Spinal cord (tissue), 10 donors: ENCODE results near the gene RGPD3. TPM values are rescaled to one million over a fixed set of nuclear protein-coding genes. Genes with fewer than 3 reads are reported as not detected.
"Not testable (repeated sequence)": the region's sequence is repeated elsewhere in the genome, so short reads cannot be mapped to it uniquely, and the experiment has no call there.

Source experiments
- DNase-seq, 6 donors: peaks; one replicate each; pipeline versions ENCODE4 v3.0.0 to v3.0.0-alpha.2; 2013 to 2015; ENCODE audit warnings: low spot score in 6 of 6, low read depth in 4 of 6
- H3K27ac ChIP-seq: one replicate; pipeline ENCODE4 v1.5.1; 2013; ENCODE audit warnings: low read depth, low read length, control low read depth
- H3K27me3 ChIP-seq: one replicate; pipeline ENCODE4 v1.6.1; 2013; ENCODE audit warnings: low read length; ENCODE audit not compliant: control insufficient read depth, insufficient read depth
- H3K36me3 ChIP-seq: one replicate; pipeline ENCODE4 v1.6.1; 2013; ENCODE audit warnings: low read length; ENCODE audit not compliant: control insufficient read depth, insufficient read depth
- H3K4me1 ChIP-seq: one replicate; pipeline ENCODE4 v1.6.1; 2013; ENCODE audit warnings: low read length; ENCODE audit not compliant: control insufficient read depth, insufficient read depth
- H3K4me3 ChIP-seq: one replicate; pipeline ENCODE4 v1.5.1; 2013; ENCODE audit warnings: low read depth, low read length, control low read depth
- H3K9me3 ChIP-seq: one replicate; pipeline ENCODE4 v1.6.1; 2013; ENCODE audit warnings: low read length; ENCODE audit not compliant: control insufficient read depth, insufficient read depth
- whole genome bisulfite sequencing: methylation state at CpG from one replicate; pipeline ENCODE4 v1.1.5; 2013; ENCODE audit warnings: missing lambda C conversion rate; ENCODE audit not compliant: insufficient coverage; 5-methylcytosine and 5-hydroxymethylcytosine counted together
- polyA plus RNA-seq, 2 donors: library from polyadenylated mRNA; unstranded; fragments of 120-200 nt; gene quantifications; one replicate each; pipeline ENCODE4 v1.2.1, GENCODE V29; 2013; ENCODE audit not compliant: insufficient read length in 2 of 2
- total RNA-seq, 2 donors: library from RNA; depleted of rRNA in 1 of 2; stranded (reverse); fragments of 120-200 nt in 1 of 2; fragments of >200 nt in 1 of 2; gene quantifications; one replicate each; pipeline versions ENCODE4 v1.2.3 to v1.2.4, GENCODE V29; 2013 to 2014
- donor health status: healthy.

Gene RGPD3
- total and polyA plus RNA-seq, 4 donors = 0.20 to 0.88 (median 0.42) TPM

DNA sequence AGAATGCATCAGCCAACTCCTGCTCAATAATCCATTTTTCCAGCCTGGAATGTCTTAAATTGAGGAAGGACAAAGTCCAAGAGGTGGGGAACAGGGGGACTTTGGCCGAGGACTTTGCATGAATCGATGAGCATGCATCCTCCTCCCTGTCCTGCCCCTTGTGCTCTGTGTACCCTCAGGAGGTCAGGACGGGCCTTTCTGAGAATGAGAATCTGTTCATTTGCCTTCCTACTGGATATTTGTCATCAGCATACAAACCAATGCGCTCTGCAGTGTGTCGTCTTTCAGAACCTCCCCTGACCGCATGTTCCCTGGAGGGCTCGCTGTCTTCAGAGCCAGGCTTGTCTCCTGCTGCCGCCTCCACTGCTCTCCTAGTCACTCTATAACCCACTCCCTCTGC lies 83.7 kb downstream of the RGPD3 start:
- 77% methylated on average over 4 of the region's 8 CpGs for WGBS
- not testable (repeated sequence) for H3K27ac ChIP-seq, H3K4me3 ChIP-seq, H3K36me3 ChIP-seq, H3K9me3 ChIP-seq, H3K27me3 ChIP-seq, H3K4me1 ChIP-seq, DNase-seq

DNA sequence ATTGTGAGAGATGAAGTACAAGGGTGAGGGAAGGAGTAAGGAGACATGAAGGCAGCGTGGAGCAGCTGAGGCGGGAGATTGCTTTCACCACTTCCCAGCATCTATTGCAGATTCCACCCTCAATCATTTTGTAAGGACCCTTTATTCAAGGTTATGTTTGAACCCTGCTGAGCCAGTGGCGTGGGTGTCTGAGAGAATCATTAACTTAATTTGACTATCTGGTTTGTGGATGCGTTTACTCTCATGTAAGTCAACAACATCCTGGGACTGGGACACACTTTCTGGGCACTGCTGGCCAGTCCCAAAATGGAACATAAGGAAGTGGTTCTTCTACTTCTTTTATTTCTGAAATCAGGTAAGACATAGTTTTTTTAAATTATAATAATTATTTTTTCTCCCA lies 86.3 kb downstream of the RGPD3 start:
- not testable (repeated sequence) for H3K36me3 ChIP-seq, H3K4me3 ChIP-seq, H3K27ac ChIP-seq, H3K9me3 ChIP-seq, H3K27me3 ChIP-seq, H3K4me1 ChIP-seq, DNase-seq
- no CpG with 5 or more reads among the region's 4 CpGs for WGBS

DNA sequence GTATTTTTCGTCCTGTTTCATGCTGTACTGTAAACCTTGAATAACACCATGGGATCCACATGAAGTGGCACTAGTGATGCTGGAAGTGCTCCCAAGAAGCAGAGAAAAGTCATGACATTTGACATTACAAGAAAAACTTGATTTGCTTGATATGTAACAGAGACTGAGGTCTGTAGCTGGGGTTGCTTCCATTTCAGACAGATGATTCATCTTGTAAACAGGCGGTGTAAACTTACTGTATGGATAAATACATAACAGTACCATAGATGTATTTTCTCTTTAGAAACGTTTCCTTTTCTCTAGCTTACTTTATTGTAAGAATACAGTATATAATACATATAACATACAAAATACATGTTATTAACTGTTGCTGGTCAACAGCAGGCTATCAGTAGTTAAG lies 88.6 kb downstream of the RGPD3 start:
- not testable (repeated sequence) for H3K36me3 ChIP-seq, H3K27me3 ChIP-seq, H3K4me3 ChIP-seq, H3K27ac ChIP-seq, DNase-seq, H3K4me1 ChIP-seq, H3K9me3 ChIP-seq
- WGBS = no CpG with 5 or more reads among the region's 3 CpGs

DNA sequence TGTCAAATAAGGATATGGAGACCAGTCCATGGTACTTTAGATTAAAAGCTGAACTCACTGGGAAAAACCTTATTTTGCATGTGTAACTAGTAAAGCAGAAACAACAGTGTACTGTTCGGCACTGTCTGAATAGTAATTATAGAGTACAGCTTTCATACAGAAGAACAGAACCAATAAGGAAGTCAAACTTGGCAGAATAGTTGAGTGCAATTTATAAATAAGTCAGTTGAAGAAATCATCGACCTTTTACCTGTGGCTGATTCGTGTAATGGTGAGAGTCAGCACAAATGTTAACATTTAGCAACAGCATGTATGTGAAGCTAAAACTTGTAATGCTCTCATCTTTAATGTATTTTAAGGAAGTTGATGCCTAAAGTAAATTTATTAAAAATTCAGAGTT lies 99.0 kb downstream of the RGPD3 start:
- not testable (repeated sequence) for H3K4me1 ChIP-seq, H3K27me3 ChIP-seq, H3K4me3 ChIP-seq, H3K9me3 ChIP-seq, H3K27ac ChIP-seq, DNase-seq, H3K36me3 ChIP-seq
- WGBS = no CpG with 5 or more reads among the region's 3 CpGs

DNA sequence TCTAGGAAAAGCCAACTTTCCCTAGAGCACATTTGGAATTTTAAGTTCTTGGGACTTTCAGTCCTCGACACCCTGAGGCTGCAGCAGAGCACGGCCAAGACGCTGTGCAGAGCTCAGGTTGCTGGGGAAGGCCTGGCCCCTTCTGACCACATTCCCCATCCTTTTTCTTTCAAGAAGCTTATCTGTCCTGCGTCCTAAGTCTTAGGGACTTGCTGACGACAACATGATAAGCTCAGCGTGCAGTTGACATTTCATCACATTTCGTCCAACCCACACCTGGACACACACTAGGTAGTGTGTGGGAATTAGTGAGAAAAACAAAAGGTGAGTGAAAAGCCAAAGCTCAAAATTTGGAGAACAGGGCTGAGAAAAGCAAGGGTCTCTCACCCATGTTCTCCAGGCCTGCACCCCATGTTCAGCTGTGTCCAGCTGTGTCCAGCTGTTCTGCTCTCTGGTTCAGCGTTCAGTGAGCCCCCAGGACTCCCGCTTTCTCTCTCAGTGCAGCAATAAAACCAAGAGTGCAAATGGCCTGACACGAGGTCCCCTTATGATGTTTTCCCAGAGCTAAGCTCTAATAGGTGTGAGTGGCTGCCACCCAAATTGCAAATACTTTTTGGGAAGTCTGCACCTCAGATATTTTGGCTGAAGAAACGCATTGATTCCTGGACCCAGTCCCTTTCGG lies 101.9 kb downstream of the RGPD3 start:
- Histone ChIP-seq H3K27ac (no peak overlapping the region), H3K36me3 (no peaks in the 10 kb centered on the region), H3K27me3 (no peaks in the 10 kb centered on the region), H3K9me3 (no peaks in the 10 kb centered on the region), H3K4me3 (no peak overlapping the region), H3K4me1 (no peaks in the 10 kb centered on the region)
- DNase-seq = no peak
- 82% methylated on average over 8 of the region's 12 CpGs for WGBS

DNA sequence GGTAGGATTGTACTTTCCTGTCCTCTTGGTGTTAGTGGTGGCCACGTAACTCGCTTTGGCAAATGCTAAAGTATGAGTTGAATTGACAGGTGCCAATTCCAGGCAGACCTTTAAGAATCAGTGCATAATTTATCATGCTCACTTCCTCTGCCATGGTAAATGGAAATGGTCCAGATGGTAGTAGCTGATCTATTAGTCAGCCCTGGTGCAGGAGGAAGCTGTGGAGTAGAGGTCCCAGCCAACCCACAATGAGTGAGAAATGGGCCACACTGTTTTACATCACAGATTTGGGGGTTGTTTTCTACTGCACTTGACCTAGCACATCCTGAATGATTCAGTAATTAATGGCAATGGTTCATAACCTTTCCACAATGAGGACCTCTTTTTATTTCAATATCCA lies 104.4 kb downstream of the RGPD3 start:
- Histone ChIP-seq H3K36me3 (no peaks in the 10 kb centered on the region), H3K27me3 (no peaks in the 10 kb centered on the region), H3K4me1 (no peaks in the 10 kb centered on the region), H3K9me3 (no peaks in the 10 kb centered on the region), H3K27ac (no peak overlapping the region), H3K4me3 (no peak overlapping the region)
- 80% methylated on average over 2 of the region's 2 CpGs for WGBS
- no peak for DNase-seq

DNA sequence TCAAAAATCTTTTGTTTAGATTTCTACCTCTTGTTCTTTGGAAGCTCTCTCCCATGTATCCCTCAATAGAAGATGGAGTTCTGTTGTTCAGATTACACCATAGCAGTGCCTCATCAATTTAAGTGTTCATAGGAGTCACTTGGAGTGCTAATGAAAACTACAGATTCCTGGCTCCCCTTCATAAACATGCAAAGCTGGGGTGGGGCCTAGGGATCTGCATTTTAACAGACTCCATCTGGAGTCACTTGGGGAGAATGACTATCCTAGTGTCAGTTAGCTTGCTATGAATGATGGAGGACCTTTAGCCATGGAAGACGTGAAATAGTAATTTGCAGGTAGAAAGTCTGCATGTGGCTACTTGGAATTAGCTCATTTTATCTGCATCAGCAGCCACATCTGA lies 105.4 kb downstream of the RGPD3 start:
- no CpG with 5 or more reads among the region's 1 CpG for WGBS
- no peaks in the 10 kb centered on the region for H3K27me3 ChIP-seq
- H3K9me3 ChIP-seq = no peaks in the 10 kb centered on the region
- H3K36me3 ChIP-seq = no peaks in the 10 kb centered on the region
- no peak for DNase-seq
- no peak overlapping the region for H3K4me3 ChIP-seq
- H3K27ac ChIP-seq = no peak overlapping the region
- H3K4me1 ChIP-seq = no peaks in the 10 kb centered on the region

DNA sequence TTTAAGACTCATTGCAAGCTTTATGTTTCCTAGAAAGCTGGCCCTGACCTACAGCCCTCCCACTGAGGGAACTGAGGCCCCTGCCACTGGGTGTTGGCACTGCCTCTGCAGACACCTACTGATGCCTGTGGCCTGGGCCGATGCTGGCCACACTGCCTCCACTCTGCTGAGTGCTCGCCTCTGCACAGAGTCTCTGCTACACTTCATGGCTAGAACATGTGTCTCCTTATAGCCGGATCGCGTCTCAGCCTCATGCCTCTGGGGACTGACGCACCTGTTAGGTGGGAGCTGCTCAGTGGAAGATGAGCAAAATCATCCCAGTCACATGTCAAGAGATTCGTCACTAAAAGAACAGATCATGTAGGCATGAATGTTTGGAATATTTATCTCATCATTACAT lies 108.7 kb downstream of the RGPD3 start:
- Histone ChIP-seq H3K27me3 (no peaks in the 10 kb centered on the region), H3K4me3 (no peak overlapping the region), H3K36me3 (no peaks in the 10 kb centered on the region), H3K9me3 (no peaks in the 10 kb centered on the region), H3K4me1 (no peaks in the 10 kb centered on the region), H3K27ac (no peak overlapping the region)
- DNase-seq = no peak
- WGBS = 85% methylated on average over 2 of the region's 7 CpGs

DNA sequence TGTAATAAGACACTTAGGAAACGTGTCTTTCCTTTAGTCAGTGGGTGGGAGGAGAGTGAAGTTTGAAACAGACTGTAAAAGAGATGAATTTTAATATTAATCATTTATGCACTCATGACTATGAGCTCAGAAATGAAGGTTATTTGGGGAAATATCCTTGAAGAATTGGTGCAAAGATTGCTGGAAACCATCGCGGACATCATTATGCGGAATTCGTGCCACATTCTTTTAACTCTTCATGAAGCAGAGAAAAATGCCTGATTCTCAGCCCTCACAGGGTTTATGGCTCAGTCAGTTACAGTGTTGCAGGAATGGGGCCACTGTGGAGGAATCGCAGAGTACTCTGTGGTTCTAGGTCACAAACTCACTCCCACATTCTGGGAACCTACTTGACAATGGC lies 109.7 kb downstream of the RGPD3 start:
- Histone ChIP-seq H3K36me3 (no peaks in the 10 kb centered on the region), H3K27ac (no peak overlapping the region), H3K4me1 (no peaks in the 10 kb centered on the region), H3K27me3 (no peaks in the 10 kb centered on the region), H3K4me3 (no peak overlapping the region), H3K9me3 (no peaks in the 10 kb centered on the region)
- no peak for DNase-seq
- WGBS = 57% methylated on average over 4 of the region's 6 CpGs

DNA sequence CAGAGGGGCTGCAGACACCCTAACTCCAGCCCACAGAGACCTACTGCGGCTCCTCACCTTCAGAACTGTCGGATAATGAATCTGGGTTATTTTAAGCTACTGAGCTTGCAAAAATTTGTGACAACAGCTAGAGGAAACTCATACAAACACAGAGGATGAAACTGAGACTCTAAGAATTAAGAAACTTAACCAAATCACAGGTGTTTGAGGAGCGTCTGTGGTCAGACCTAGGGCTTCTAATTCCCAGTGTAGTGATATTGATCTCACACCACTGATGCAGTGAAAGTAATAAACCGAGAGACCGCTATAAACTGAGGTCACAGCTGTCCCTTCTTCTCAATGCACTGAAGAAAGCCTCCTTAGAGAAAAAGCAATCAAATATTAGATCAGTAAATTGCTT lies 110.1 kb downstream of the RGPD3 start:
- Histone ChIP-seq H3K27ac (no peak overlapping the region), H3K27me3 (no peaks in the 10 kb centered on the region), H3K4me3 (no peak overlapping the region), H3K4me1 (no peaks in the 10 kb centered on the region), H3K9me3 (no peaks in the 10 kb centered on the region), H3K36me3 (no peaks in the 10 kb centered on the region)
- DNase-seq = no peak
- WGBS = 92% methylated on average over 2 of the region's 5 CpGs
